Measurements from ENCODE around the gene PLA2G4A. TPM values are rescaled to one million over a fixed set of nuclear protein-coding genes. Genes with fewer than 3 reads are reported as not detected.

The PLA2G4A gene
- polyA plus RNA-seq (2013, experiment 1 of 2; ENCODE audit: insufficient read length), result 5.9 TPM
- polyA plus RNA-seq (2013, experiment 2 of 2; ENCODE audit: insufficient read length), result 5.9 TPM

DNA sequence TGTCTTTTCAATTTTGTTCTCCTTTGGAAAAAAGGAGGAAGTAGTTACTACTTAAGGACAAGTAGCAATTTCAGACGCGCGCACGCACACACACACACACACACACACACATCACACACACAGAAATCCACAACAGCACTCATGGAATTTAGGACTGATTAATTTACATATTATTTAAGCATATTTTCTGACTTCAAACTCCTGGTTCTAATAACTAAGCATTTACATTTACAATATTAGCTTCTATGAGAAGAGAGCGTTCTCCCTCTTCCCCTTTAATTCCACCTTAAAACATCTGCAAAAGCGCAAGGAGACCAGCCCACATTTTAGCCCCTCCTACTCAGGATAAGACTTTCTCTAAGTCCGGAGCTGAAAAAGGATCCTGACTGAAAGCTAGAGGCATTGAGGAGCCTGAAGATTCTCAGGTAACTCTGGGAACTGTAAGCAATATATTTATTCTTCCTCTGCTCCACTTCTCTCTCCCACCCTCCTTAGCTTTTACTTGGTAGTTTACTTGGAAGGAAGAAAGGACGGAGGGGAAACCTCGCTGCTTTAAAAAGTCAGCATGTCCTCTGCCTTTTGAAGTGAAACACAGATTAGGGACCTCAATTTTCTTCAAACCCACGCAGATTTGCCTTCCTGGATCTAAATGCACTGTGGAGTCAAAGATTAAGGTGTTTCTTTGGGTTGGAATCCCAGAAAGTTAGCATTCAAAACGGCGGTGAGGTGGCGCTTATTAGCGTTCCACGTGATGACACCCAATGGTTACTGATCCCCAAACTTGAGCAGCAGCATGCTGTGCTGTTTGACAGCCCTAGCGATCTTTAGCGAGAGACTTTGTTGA is at the start of gene PLA2G4A:
Gene PLA2G4A, plus strand, starts transcription at position 339 of the 844 bp plus-strand sequence. CDS start 25,406 bp downstream, outside the sequence.
- DNase-seq, result peak; percentile 64

DNA sequence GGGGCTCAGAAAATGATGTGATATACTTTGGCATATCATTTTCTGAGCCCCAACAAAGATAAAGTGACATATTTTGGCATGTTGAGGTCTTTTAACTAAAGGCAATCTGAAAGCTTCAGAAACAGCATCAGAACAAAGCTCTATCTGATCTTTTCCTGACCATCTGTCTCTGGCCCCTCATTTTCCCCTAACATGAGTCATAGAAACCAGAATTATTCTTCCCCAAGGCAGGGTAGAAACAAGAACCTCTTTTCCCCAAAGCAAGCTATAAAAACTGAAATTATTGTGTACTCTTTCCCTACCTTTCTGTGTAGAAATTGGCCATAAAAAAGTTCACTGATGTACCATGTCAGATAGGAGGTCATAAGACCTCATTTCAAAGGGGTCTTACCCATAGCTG is 48.7 kb upstream of the PLA2G4A start:
- no peak for DNase-seq

- DNase-seq, result no peak
These were observed 47.0 kb upstream of the PLA2G4A start for GRCh38 chr1:186781730-186782129.

DNA sequence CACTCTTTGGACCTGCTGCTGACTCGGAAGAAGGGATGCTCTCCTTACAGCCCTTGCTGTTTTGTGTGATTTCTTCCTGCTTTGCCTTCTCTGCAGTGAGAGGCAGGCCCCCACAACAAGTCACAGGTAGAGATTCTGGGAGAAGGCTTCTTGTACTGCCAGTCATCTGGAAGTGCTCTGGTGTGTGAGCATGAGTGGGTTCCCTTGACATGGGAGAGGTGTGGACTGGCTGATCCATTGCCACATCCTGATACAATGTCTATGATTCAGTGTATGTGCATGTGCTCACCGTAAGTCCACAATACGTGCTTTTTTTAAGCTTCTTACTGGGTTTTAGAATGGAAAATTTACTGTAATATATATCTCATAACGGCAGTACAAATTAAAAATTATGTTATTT is 46.0 kb upstream of the PLA2G4A start:
- no peak for DNase-seq

GRCh38 chr1:186783193-186783592 is 45.6 kb upstream of the PLA2G4A start:
- DNase-seq, result no peak

GRCh38 chr1:186785503-186785902 is 43.2 kb upstream of the PLA2G4A start:
- no peak for DNase-seq

- DNase-seq, result peak; percentile 21
These were observed 38.6 kb upstream of the PLA2G4A start for GRCh38 chr1:186790101-186790500.

- DNase-seq, result no peak
These were observed 35.7 kb upstream of the PLA2G4A start for GRCh38 chr1:186792870-186793581.

DNA sequence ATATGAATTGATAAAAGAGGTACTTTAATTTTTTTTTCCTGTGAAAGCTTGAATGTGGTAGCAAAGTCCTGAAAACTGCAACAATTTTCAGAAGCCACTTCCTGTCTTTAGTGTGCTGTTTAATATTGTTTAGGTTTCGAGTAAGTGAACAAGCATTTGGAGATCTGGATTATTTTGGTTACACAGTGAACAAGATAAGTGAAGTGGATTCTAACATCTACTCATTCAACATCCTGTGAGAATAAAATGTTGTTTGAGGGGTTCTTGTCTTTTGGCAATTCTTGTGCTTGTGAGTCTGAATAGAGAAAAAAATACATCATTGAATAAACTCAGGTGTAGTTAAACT is 35.2 kb upstream of the PLA2G4A start:
- no peak for DNase-seq

- no peak for DNase-seq
These were observed 29.6 kb upstream of the PLA2G4A start for GRCh38 chr1:186798960-186799688.

GRCh38 chr1:186799689-186800054 is 29.1 kb upstream of the PLA2G4A start:
- no peak for DNase-seq

DNA sequence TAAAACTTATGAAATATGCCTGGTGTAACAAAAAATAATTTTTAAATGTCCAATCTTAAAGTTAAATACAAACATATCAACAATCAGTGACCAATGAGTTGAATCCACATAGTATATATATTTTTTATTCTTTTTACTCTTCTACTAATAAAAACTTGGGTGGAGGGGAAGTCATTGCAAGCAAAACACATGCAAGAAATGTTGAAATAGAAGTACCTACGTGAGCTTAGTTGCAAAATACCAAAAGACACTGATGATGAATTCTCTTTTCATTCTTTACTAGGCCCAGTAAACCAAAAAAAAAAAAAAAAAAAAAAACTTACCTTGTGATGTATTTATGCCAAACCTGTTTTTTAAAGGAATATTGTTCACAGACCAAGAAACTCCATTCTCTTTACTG is 26.4 kb upstream of the PLA2G4A start:
- DNase-seq, result no peak

DNA sequence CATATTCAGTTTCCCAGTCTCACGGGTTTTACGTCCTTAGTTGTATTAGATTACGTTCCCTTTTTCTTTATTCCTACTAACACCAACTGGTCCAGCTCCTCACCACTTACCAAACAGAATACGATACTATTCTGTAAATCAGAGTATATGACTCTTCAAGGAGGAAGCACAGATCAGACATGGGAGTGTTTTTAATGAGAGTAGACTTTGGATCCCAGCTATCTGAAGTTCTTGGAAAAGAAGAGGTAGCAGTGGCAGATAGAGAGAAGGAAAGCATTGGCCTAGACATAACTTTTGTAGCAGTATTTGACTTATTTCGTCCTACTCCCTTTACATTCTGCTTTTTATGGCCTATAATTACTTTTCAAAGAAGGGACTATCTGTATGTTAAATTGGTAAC is 24.1 kb upstream of the PLA2G4A start:
- no peak for DNase-seq

GRCh38 chr1:186806477-186806876 is 22.3 kb upstream of the PLA2G4A start:
- peak; percentile 42 for DNase-seq

- no peak for DNase-seq
These were observed 21.6 kb upstream of the PLA2G4A start for GRCh38 chr1:186807163-186807562.

GRCh38 chr1:186811892-186812291 is 16.9 kb upstream of the PLA2G4A start:
- no peak for DNase-seq

DNA sequence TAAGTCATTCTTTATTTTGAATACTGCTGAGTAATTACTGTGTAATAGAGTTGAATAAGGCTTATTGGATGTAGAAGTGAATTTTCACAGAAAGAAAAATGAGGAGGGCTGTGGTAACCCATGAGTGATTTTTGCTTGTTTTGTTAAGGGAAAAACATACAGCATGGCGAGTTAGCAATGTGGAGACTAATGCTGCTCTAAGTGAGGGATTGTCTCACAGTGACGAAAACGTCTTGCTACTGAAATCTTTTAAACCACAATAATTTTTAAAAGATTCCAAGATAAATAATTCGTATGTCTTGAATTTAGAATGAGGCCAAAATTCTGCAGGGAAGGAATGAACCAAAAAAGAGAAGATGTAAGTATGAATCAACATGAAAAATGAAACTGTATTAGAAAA is 16.2 kb upstream of the PLA2G4A start:
- DNase-seq, result peak; percentile 98

DNA sequence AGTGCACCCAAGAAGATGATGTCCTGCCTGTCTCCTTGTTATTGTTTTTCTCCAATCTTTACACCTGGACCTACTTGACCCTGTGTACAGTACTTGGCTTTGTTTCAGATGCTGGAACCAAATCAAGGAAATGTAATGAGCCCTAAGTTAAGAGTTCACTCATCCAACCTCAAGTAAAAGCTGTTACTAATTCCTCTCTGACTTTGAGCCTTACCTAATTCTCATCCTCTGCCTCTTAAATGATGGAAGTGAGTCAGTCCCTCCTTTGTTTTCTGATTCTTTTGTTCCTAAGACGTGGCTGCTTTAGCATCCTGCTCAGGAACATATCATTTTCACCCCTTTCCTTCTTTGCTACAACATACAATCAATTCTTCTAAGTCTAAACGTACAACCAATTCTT is 15.3 kb upstream of the PLA2G4A start:
- DNase-seq, result peak; percentile 3

GRCh38 chr1:186819126-186819525 is 9.6 kb upstream of the PLA2G4A start:
- peak; percentile 84 for DNase-seq

DNA sequence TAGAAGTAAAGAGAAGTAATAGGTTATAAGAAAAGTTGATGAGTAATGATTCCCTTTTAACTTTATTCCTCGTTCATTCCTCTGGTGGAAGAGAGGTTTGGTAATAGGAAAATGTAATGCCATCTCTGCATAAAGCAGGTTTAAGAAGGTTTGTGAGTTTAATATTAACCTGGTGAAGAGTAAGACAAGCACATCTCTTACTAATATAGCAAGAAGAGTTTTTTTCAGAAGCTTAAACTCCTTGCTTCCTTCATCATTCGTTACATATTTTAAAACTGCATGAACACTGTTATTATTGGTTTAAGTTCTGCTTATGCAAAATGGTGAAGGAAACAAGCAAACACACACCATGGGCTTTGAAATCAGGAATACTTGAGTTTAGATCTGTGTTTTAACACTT is 9.2 kb upstream of the PLA2G4A start:
- no peak for DNase-seq

- no peak for DNase-seq
These were observed 1.2 kb downstream of the PLA2G4A start for GRCh38 chr1:186829686-186830587.

GRCh38 chr1:186831168-186831567 is 2.4 kb downstream of the PLA2G4A start:
- no peak for DNase-seq

Measured in fibroblast of skin of scalp (primary cell).